Right forelimb (tissue), 1 donor: Measurements from ENCODE around the gene VOPP1.
A peak's percentile ranks its signal among the peaks of the same experiment; 100 is the strongest.
"Not testable (repeated sequence)": the region's sequence is repeated elsewhere in the genome, so short reads cannot be mapped to it uniquely, and the experiment has no call there.

Experiments
- DNase-seq: peaks from one replicate; pipeline ENCODE4 v3.0.0-alpha.2; 2018

Gene VOPP1

GRCh38 chr7:55572378-55573233 is at the start of gene VOPP1:
Gene VOPP1 (minus strand): TSS chr7:55572502. CDS start chr7:55572324, 178 bp downstream.
- DNase-seq, result peak; percentile 86

- DNase-seq, result no peak
Observed at GRCh38 chr7:55618913-55619312, 46.6 kb upstream of the VOPP1 start.

- not testable (repeated sequence) for DNase-seq
Observed at GRCh38 chr7:55614365-55615064, 42.2 kb upstream of the VOPP1 start.

GRCh38 chr7:55609726-55610125 is 37.4 kb upstream of the VOPP1 start:
- DNase-seq, result not testable (repeated sequence)

- DNase-seq, result not testable (repeated sequence)
Observed at GRCh38 chr7:55605661-55606060, 33.4 kb upstream of the VOPP1 start.

- DNase-seq, result not testable (repeated sequence)
Observed at GRCh38 chr7:55597944-55598499, 25.7 kb upstream of the VOPP1 start.

- DNase-seq, result not testable (repeated sequence)
Observed at GRCh38 chr7:55597214-55597739, 25.0 kb upstream of the VOPP1 start.

- DNase-seq, result no peak
Observed at GRCh38 chr7:55595511-55595910, 23.2 kb upstream of the VOPP1 start.

- DNase-seq, result no peak
Observed at GRCh38 chr7:55594870-55595269, 22.6 kb upstream of the VOPP1 start.

- no peak for DNase-seq
Observed at GRCh38 chr7:55594414-55594813, 22.1 kb upstream of the VOPP1 start.

- DNase-seq, result no peak
Observed at GRCh38 chr7:55593515-55594318, 21.4 kb upstream of the VOPP1 start.

GRCh38 chr7:55593172-55593514 is 20.8 kb upstream of the VOPP1 start:
- no peak for DNase-seq

- DNase-seq, result no peak
Observed at GRCh38 chr7:55592492-55592891, 20.2 kb upstream of the VOPP1 start.

- no peak for DNase-seq
Observed at GRCh38 chr7:55591282-55591931, 19.1 kb upstream of the VOPP1 start.

- no peak for DNase-seq
Observed at GRCh38 chr7:55590517-55591281, 18.4 kb upstream of the VOPP1 start.

GRCh38 chr7:55589905-55590304 is 17.6 kb upstream of the VOPP1 start:
- DNase-seq, result no peak

GRCh38 chr7:55588976-55589604 is 16.8 kb upstream of the VOPP1 start:
- no peak for DNase-seq

GRCh38 chr7:55588379-55588699 is 16.0 kb upstream of the VOPP1 start:
- no peak for DNase-seq

- DNase-seq, result no peak
Observed at GRCh38 chr7:55587687-55588378, 15.5 kb upstream of the VOPP1 start.

GRCh38 chr7:55582656-55583055 is 10.4 kb upstream of the VOPP1 start:
- DNase-seq, result not testable (repeated sequence)
